CD4-positive, alpha-beta T cell treated with Interleukin-17A for 1 hour (primary cell): Measurements from ENCODE around the gene CCDC152.

Experiments
- DNase-seq: peaks from one replicate; pipeline ENCODE4 v3.0.0-alpha.2; 2020

CCDC152 gene

DNA sequence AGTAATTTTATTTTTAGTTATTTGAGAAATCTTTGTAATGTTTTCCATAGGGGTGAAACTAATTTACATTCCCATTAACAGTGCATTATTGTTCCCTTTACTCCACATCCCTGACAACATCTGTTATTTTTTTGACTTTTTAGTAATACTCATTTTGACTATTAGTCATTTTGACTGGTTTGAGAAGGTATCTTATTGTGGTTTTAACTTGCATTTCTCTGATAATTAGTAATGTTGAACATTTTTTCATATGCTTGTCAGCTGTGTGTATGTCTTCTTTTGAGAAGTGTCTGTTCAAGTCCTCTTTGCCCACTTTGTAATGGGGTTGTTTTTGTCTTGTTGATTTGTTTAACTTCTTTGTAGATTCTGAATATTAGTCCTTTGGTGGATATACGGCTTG lies 27.5 kb downstream of the CCDC152 start:
- no peak for DNase-seq

DNA sequence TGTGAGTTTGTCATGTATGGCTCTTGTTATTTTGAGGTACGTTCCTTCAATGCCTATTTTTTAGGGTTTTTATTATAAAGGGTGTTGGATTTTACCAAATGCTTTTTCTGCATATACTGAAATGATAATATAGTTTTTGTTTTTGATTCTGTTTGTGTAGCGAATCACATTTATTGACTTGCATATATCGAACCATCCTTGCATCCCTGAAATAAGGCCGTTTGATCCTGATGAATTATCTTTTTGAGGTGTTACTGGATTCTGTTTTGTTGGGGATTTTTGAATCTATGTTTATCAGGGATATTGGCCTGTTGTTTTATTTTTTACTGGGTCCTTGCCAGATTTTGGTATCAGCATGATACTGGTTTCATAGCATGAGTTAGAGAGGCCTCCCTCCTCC lies 29.1 kb downstream of the CCDC152 start:
- no peak for DNase-seq

- DNase-seq = no peak
These were observed 30.5 kb downstream of the CCDC152 start for GRCh38 chr5:42787073-42787472.

DNA sequence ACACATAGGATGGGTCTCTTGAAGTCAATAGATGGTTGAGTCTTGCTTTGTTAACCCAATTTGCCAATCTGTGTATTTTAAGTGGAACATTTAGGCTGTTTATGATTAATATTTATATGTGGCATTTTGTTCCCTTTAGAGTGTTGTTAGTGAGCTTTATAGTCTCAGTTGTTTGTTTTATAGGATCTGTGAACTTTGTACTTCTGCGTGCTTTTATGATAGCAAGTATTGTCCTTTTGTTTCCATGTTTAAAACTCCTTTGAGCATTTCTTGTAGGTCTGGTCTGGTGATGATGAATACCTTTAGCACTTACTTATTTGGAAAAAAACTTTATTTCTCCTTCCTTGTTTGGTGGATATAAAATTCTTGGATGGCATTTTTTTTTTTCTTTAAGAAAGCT lies 31.2 kb downstream of the CCDC152 start:
- DNase-seq = no peak

GRCh38 chr5:42791151-42791550 lies 34.5 kb downstream of the CCDC152 start:
- no peak for DNase-seq

DNA sequence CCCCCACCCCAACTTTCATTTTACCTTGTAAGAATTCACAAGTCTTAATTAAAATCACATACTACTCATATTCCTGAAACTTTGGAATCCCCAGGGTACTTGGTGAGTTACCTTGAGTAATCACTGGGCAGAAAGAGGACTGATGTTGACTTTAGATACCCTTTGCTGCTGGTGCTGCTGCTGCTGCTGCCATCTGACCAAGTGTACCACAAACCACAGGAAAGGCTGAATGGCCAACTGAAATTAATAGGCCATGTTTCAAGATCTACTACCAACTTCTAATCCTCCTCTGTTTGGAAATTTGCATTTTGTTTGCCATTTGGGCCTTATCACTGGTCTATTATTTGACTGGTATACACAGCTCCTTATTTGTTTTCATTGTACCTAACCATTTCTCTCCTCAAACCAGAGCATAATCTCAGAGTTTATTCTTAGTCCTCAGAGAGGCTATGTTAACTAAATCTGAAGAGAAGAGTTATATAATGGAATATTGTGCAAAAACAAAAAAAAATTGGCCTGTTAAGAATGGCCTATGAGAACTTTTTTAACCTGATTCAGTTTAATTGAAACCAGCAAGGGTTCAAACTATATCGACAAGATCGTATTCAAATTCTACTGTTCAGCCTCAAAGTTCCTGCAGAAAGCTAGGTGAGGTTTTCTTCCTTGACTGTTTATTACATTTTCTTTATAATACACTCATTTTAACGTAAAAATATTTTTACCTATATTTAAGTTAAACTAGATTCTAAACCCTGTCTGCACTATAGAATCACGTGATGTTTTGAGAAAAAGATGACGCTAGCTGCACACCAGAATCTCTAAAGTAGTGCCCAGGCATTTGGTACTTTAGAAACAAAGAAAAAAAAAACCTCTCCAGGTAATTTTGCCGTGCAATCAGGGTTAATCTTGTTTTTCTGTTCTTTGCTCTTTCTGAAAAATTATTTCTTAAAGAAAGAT lies 41.9 kb downstream of the CCDC152 start:
- DNase-seq = no peak

DNA sequence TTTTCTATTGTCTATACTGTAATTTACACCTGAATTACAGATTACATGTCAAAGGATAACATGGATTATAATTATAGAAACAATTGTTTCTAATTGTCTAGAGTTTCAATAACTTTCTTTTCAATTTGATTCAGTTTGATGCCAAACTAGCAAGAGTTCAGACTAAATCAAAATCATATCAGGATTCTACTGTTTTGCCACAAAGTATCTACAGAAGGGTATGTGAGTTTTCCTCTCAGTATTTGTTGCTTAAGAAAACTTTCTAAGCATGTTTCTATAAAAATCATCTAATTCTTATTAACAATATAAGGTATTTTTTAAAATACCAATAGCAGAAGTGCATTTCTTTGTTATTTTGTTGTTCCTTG lies 42.6 kb downstream of the CCDC152 start:
- no peak for DNase-seq

GRCh38 chr5:42799668-42800114 lies 43.1 kb downstream of the CCDC152 start:
- no peak for DNase-seq

GRCh38 chr5:42800748-42801330 lies 44.2 kb downstream of the CCDC152 start:
- no peak for DNase-seq

DNA sequence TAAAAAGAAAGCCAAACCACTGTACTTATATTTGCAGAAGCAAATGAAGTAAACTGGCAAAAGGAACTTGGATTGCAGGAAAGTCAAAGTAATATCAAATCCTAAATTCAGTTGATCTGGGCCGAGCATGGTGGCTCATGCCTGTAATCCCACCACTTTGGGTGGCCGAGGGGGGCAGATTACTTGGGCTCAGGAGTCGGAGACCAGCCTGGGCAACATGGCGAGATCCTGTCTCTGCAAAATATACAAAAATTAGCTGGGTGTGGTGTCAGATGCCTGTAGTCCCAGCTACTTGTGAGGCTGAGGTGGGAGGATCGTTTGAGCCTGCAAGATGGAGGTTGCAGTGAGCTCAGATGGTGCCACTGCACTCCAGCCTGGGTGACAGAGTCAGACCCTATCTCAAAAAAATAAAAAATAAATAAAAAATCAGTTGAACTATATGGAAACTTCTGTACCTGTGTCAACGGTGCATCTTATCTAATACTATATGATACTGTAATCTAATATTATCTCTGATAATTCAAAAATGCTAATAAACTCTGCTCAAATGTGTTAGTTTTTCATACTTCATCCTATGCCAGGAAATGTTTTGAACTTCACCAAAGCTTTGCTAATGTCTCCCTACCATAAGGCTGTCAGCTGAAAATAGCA lies 45.0 kb downstream of the CCDC152 start:
- DNase-seq = no peak

- DNase-seq = no peak
These were observed 48.2 kb downstream of the CCDC152 start for GRCh38 chr5:42804717-42805339.

DNA sequence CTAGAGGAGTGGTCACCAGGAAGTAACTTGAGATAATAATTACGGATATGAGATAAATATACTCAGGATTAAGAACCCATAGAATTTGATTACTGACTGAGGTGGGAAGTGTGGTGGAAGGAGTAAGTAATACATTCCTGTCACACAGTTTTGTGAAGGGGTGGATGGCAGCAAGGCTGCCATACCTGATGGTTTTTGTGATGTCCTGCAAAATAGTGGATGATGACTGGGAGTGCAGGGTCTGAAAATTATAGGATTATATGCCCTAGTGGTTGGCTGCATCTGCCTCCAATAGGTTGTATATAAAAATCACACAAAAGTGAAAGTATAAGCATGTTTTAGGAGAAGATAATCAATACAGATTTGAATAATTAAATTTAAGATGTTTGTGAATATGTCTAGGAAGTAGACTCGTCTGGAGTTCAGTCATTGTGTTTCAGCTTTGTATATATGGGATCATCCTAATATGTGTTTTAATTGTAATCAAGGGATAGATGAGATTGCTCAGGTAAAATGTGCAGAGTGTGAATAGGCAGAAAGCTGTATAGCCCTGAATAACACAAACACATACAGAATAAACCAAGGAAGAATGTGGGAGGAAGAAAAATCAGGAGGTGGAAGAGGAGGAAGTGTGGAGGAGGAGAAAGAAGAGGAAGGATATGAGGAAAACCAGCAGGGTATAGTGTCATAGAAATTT lies 49.5 kb downstream of the CCDC152 start:
- DNase-seq = no peak

DNA sequence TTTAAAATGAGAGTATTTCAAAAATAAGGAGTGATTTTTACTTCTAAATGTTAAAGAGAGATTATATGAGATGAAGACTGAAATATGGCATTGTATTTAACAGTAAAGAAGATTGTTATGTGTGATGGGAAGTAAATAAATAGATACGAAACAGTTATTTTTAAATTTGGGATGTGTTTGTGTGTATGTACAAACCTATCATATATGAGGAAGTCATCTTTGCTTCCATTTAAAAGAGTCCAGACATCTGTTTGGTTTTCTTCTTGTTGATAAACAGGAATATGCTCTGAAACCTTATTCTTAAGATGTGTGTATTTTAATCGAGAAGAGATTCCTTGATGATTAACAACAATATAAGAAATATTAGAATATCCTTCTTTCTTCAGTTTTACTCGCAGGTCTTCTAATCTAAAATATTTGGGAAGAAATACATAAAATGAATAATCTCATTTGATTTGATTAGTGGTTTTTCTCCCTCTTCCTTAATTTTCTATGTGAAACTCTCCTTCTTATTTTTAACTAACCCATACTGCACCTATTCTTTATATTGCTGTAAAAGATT lies 50.2 kb downstream of the CCDC152 start:
- DNase-seq = no peak

GRCh38 chr5:42807722-42808447 lies 51.3 kb downstream of the CCDC152 start:
- no peak for DNase-seq

DNA sequence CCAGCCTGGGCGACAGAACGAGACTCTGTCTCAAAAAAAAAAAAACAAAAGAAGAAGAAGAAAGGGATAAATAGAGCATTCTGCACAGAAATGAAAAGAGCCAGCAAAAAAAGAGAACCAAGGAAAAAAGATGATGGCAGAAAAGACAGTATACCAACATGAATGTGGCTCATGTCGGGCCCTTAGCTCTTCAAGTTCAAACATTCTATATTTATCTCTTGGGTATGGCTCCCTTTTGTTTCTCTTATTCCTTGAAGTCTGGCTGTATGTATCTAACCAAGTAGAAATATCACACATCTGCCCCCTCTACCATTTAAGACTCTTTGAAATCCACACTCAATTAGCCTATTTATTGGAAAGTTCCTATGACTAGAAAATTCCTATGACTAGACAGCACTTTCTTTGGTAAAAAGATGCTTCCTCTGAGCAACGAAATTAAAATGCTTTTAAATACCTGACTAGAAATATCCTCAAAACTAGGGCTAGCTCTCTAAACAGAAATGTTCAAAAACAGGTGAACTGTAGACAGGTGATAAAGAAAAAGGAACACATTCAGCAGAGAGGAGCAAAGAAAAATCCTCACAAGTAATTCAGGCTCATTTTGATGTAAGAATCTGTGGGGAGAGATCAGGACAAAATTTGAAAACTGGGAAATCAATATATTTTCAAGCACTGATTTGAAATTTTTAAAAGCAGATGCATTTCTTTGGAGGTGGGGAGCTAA lies 52.4 kb downstream of the CCDC152 start:
- DNase-seq = no peak

GRCh38 chr5:42810834-42811590 lies 54.4 kb downstream of the CCDC152 start:
- DNase-seq = no peak

- DNase-seq = no peak
These were observed 55.2 kb downstream of the CCDC152 start, which contains the start of gene SELENOP for GRCh38 chr5:42811591-42812446. Gene SELENOP (minus strand): TSS chr5:42811892. CDS start chr5:42808353, 3,539 bp downstream.

- DNase-seq = no peak
These were observed 56.0 kb downstream of the CCDC152 start for GRCh38 chr5:42812620-42813019.

DNA sequence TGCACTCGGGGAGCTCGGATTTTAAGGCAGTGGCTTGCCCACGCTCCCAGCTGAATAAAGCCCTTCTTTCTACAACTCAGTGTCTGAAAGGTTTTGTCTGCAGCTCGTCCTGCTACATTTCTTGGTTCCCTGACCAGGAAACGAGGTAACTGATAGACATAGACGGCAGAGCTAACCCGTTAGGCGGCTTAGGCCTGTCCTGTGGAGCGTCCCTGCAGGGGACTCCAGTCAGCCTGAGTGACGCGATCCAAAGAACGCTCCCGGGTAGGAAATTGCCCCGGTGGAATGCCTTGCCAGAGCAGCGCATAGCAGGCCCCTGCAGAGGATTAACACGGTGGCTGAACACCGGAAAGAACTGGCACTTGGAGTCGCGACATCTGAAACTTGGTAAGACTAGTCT lies 56.9 kb downstream of the CCDC152 start:
- no peak for DNase-seq
